K562 (cell line): ENCODE results near the gene NAT8L. TPM values are rescaled to one million over a fixed set of nuclear protein-coding genes. Genes with fewer than 3 reads are reported as not detected.

ENCODE experiments used
- ATAC-seq: fragments of 200-7000 bp; cut with Tn5 transposase; 3 replicates; pipeline ENCODE4 v1.9.1; 2020; ENCODE audit warnings: moderate library complexity
- BruUV-seq: library from RNA; stranded (reverse); fragments of 400-500 nt; replicated peaks from 2 replicates; lab custom pipeline; 2021; lab: Mats Ljungman, UMichigan
- CTCF ChIA-PET: fragments of 300-600 bp; formaldehyde crosslinking; extraction: SDS; loops from one replicate; lab custom pipeline; 2021; ENCODE audit warnings: low intra/inter-chr PET ratio; lab: Yijun Ruan, JAX
- POLR2A ChIA-PET: fragments of 300-600, 350-650 bp; sonication (Branson Sonifier 250); formaldehyde crosslinking; extraction: SDS; loops from one replicate; lab custom pipeline; 2021; ENCODE audit warnings: antibody characterized with exemption, inconsistent platforms; lab: Yijun Ruan, JAX
- DNase-seq, 4 experiments: peaks; one replicate each; pipeline versions ENCODE4 v3.0.0 to v3.0.0-alpha.2; 2011 to 2018; ENCODE audit warnings: low spot score in 3 of 4, mixed read lengths in 3 of 4; ENCODE audit errors: extremely low read depth in 1 of 4
- FAIRE-seq: peaks from 2 replicates; lab custom pipeline; 2011; peaks lifted over from hg19 to GRCh38; lab: Jason Lieb, UNC
- H2AFZ ChIP-seq: 2 replicates; pipeline ENCODE4 v1.6.0; 2011; ENCODE audit warnings: low read depth, low read length, control low read depth, inconsistent platforms
- H3K27ac ChIP-seq: fragments of 200-600 bp; 3 replicates; pipeline ENCODE4 v1.8.0; 2011; ENCODE audit warnings: low read depth, mild to moderate bottlenecking, control low read depth, inconsistent platforms, low read length, moderate library complexity, mixed read lengths; ENCODE audit errors: extremely low read depth
- H3K27me3 ChIP-seq, 2 experiments: fragments of 300-600 bp in 1 of 2; 2 replicates in 1 of 2; 3 replicates in 1 of 2; pipeline versions ENCODE4 v1.6.0 to v1.8.0; 2011; ENCODE audit warnings: inconsistent platforms in 2 of 2, low read length in 2 of 2, mild to moderate bottlenecking in 1 of 2, mixed read lengths in 1 of 2, moderate library complexity in 1 of 2; ENCODE audit not compliant: control insufficient read depth in 2 of 2, insufficient read depth in 2 of 2
- H3K36me3 ChIP-seq: fragments of 300-600 bp; 3 replicates; pipeline ENCODE4 v1.8.0; 2011; ENCODE audit warnings: mild to moderate bottlenecking, low read length, inconsistent platforms; ENCODE audit not compliant: control insufficient read depth, insufficient read depth
- H3K4me1 ChIP-seq, 2 experiments: fragments of 200-600 bp in 1 of 2; replicated peaks in 1 of 2; 2 replicates in 1 of 2; 3 replicates in 1 of 2; pipeline versions ENCODE4 v1.5.1 to v1.8.0; 2011; ENCODE audit warnings: inconsistent platforms in 2 of 2, low read length in 2 of 2, mild to moderate bottlenecking in 1 of 2, mixed read lengths in 1 of 2, moderate library complexity in 1 of 2; ENCODE audit not compliant: control insufficient read depth in 2 of 2, insufficient read depth in 2 of 2
- H3K4me2 ChIP-seq: 2 replicates; pipeline ENCODE4 v1.6.1; 2011; ENCODE audit warnings: low read length, control low read depth, inconsistent platforms, mixed read lengths; ENCODE audit not compliant: insufficient read depth
- H3K4me3 ChIP-seq: fragments of 200-600 bp; sonication (generic), shearing (Covaris generic); 2 replicates; pipeline ENCODE4 v1.5.1; 2016; ENCODE audit warnings: control low read depth, inconsistent platforms
- H3K79me2 ChIP-seq: fragments of 200-600 bp; 3 replicates; pipeline ENCODE4 v1.8.0; 2011; ENCODE audit warnings: low read length, inconsistent platforms; ENCODE audit not compliant: control insufficient read depth, insufficient read depth
- H3K9ac ChIP-seq, 2 experiments: 2 replicates each; pipeline versions ENCODE4 v1.6.0 to v1.6.1; 2011; ENCODE audit warnings: low read depth in 2 of 2, low read length in 2 of 2, control low read depth in 1 of 2, inconsistent platforms in 1 of 2, mild to moderate bottlenecking in 1 of 2, mixed read lengths in 1 of 2; ENCODE audit not compliant: insufficient read depth in 1 of 2
- H3K9me1 ChIP-seq: one replicate; pipeline ENCODE4 v1.6.0; 2011; ENCODE audit warnings: inconsistent platforms, mild to moderate bottlenecking, low read length, moderate library complexity; ENCODE audit not compliant: control insufficient read depth, insufficient read depth
- H3K9me3 ChIP-seq: replicated peaks from 2 replicates; pipeline ENCODE4 v1.5.1; 2011; ENCODE audit warnings: low read depth, low read length, inconsistent platforms; ENCODE audit not compliant: control insufficient read depth, insufficient read depth
- H4K20me1 ChIP-seq: replicated peaks from 2 replicates; pipeline ENCODE4 v1.6.1; 2011; ENCODE audit warnings: low read length, inconsistent platforms, mixed read lengths; ENCODE audit not compliant: control insufficient read depth, insufficient read depth
- EP400 ChIP-seq: fragments of 450-650 bp; IDR thresholded peaks from 2 replicates; pipeline ENCODE4 v1.6.1; 2017; ENCODE audit warnings: antibody characterized with exemption, mild to moderate bottlenecking, moderate library complexity
- HNRNPL ChIP-seq: fragments of 200-400 bp; formaldehyde crosslinking; IDR thresholded peaks from 2 replicates; pipeline ENCODE4 v1.6.1; 2017; ENCODE audit warnings: low read depth, mild to moderate bottlenecking, low read length
- KLF16 ChIP-seq: IDR thresholded peaks from 2 replicates; pipeline ENCODE4 v1.6.1; 2016; ENCODE audit warnings: antibody characterized with exemption
- MXI1 ChIP-seq: IDR thresholded peaks from 2 replicates; pipeline ENCODE4 v1.6.1; 2011; ENCODE audit warnings: low read depth, mild to moderate bottlenecking, improper control_type of control experiment, low read length
- RBM39 ChIP-seq: fragments of 200-400 bp; formaldehyde crosslinking; optimal IDR thresholded peaks from 2 replicates; pipeline ENCODE3; 2018; ENCODE audit warnings: low read depth, low read length
- ZNF121 ChIP-seq: sonication (generic); formaldehyde crosslinking; conservative IDR thresholded peaks from 2 replicates; pipeline ENCODE4 v1.8.0; 2022; ENCODE audit warnings: missing genetic modification reagents
- ZNF57 ChIP-seq: fragments of 450-650 bp; formaldehyde crosslinking; IDR thresholded peaks from 2 replicates; pipeline ENCODE4 v1.4.0; 2020; ENCODE audit warnings: mild to moderate bottlenecking, moderate library complexity
- WGBS: fragments of 100-300 bp; shearing (Covaris generic); methylation state at CpG from one replicate; pipeline ENCODE4 v1.1.6; 2016; ENCODE audit warnings: low coverage, mixed read lengths; ENCODE audit not compliant: insufficient coverage; ENCODE audit errors: missing lambda C conversion rate; 5-methylcytosine and 5-hydroxymethylcytosine counted together
- in situ Hi-C: fragments of 300-500 bp; cut with MboI; formaldehyde crosslinking; loops from 4 replicates; pipeline ENCODE4 v1.15.0; 2018; ENCODE audit warnings: inconsistent platforms, mixed read lengths
- intact Hi-C: fragments of 100-400 bp; cut with micrococcal nuclease; formaldehyde crosslinking; loops from 2 replicates; pipeline ENCODE4 v1.14.2; 2022
- polyA plus RNA-seq, 8 experiments: library from polyadenylated mRNA; depleted of rRNA in 4 of 8; stranded (reverse) in 5 of 8; unstranded in 3 of 8; fragments of >200 nt; fragmentation: Nextera tagmentation in 2 of 8; fragmentation: Illumina TruSeq in 1 of 8; extraction: Ambion mirVana in 2 of 8; extraction: Trizol in 1 of 8; gene quantifications; 2 replicates each; pipeline versions ENCODE4 v1.2.1 to v1.2.3, GENCODE V29; 2011 to 2014; ENCODE audit warnings: inconsistent platforms in 1 of 8, missing spikeins in 1 of 8
- total RNA-seq, 7 experiments: library from RNA; depleted of rRNA in 6 of 7; stranded (reverse); fragments of >200 nt in 6 of 7; fragmentation: Illumina TruSeq in 2 of 7; extraction: Trizol in 2 of 7; gene quantifications; 2 replicates each; pipeline versions ENCODE4 v1.2.1 to v1.2.3, GENCODE V29; 2011 to 2021; ENCODE audit warnings: low replicate concordance in 1 of 7

Gene NAT8L
- total and polyA plus RNA-seq, 9 of the 15 experiments (the other 6 are each of a cell fraction or from before 2014, with no cell fraction given): 0.06 to 11.0 (median 1.5) TPM

DNA sequence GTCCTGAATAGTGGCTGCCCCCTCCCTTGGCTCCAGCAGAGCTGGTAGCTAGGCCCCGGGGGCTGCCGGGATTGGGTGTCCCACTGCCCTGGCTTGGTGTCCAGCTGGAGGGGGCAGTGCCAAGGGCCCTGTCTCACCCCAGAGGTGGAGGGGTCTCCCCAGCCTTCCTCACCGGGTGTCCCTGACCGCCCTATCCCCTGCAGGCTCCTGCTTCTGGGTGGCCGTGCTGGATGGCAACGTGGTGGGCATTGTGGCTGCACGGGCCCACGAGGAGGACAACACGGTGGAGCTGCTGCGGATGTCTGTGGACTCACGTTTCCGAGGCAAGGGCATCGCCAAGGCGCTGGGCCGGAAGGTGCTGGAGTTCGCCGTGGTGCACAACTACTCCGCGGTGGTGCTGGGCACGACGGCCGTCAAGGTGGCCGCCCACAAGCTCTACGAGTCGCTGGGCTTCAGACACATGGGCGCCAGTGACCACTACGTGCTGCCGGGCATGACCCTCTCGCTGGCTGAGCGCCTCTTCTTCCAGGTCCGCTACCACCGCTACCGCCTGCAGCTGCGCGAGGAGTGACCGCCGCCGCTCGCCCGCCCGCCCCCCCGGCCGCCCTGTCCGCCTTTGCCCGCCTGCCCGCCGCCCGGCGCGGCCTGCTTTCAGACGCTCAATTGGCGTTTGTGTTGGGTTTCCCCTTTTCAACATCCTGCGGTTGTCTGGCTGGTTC is 4.6 kb downstream of the NAT8L start:
- Histone ChIP-seq H3K36me3 (peaks cover 3% of the 10 kb centered on the region; the same call in 1 of the 3 replicates), H3K27ac (no peak overlapping the region), H3K9me3 (no peaks in the 10 kb centered on the region), H4K20me1 (no peaks in the 10 kb centered on the region), H3K4me1 (peaks cover 2 to 80% of the 10 kb centered on the region in 2 experiments; a peak in 2 of 5 replicates), H2AFZ (no peak overlapping the region), H3K27me3 (no peaks in the 10 kb centered on the region; a peak in 1 of 5 replicates), H3K4me3 (no peak overlapping the region), H3K79me2 (no peaks in the 10 kb centered on the region), H3K4me2 (no peak overlapping the region), H3K9me1 (no peaks in the 10 kb centered on the region), H3K9ac (peak overlapping the region in 1 of 2 experiments; percentile 63; a peak in 1 of 4 replicates)
- ChIA-PET CTCF (no interaction called here), POLR2A (interaction anchor here (1.6 to 1.9 kb wide), 2 partner anchors 11 kb away, joined by 5 to 9 read pairs; no protein-coding TSS in a partner anchor)
- no peak for TF ChIP-seq KLF16
- TF ChIP-seq RBM39: no peak
- no peak for TF ChIP-seq ZNF57 (CRISPR knock-in tag)
- peak; percentile 59; the same call in 1 of the 2 replicates for TF ChIP-seq HNRNPL
- TF ChIP-seq EP400: no peak
- no peak for TF ChIP-seq ZNF121
- no peak for TF ChIP-seq MXI1
- 95% methylated on average over 20 of the region's 53 CpGs for WGBS
- FAIRE-seq: no peak
- intact Hi-C loops (no loop called here), in situ Hi-C loops (no loop called here)
- no TSS peak for BruUV-seq
- no peak for DNase-seq
- no peak for ATAC-seq
